Spinal cord (tissue), 10 donors: ENCODE measurements around the gene CASTOR1. TPM values are rescaled to one million over a fixed set of nuclear protein-coding genes. Genes with fewer than 3 reads are reported as not detected.

Experiments
- DNase-seq, 6 donors: peaks; one replicate each; pipeline versions ENCODE4 v3.0.0 to v3.0.0-alpha.2; 2013 to 2015; ENCODE audit warnings: low spot score in 6 of 6, low read depth in 4 of 6
- H3K27ac ChIP-seq: one replicate; pipeline ENCODE4 v1.5.1; 2013; ENCODE audit warnings: low read depth, low read length, control low read depth
- H3K27me3 ChIP-seq: one replicate; pipeline ENCODE4 v1.6.1; 2013; ENCODE audit warnings: low read length; ENCODE audit not compliant: control insufficient read depth, insufficient read depth
- H3K36me3 ChIP-seq: one replicate; pipeline ENCODE4 v1.6.1; 2013; ENCODE audit warnings: low read length; ENCODE audit not compliant: control insufficient read depth, insufficient read depth
- H3K4me1 ChIP-seq: one replicate; pipeline ENCODE4 v1.6.1; 2013; ENCODE audit warnings: low read length; ENCODE audit not compliant: control insufficient read depth, insufficient read depth
- H3K4me3 ChIP-seq: one replicate; pipeline ENCODE4 v1.5.1; 2013; ENCODE audit warnings: low read depth, low read length, control low read depth
- H3K9me3 ChIP-seq: one replicate; pipeline ENCODE4 v1.6.1; 2013; ENCODE audit warnings: low read length; ENCODE audit not compliant: control insufficient read depth, insufficient read depth
- WGBS: methylation state at CpG from one replicate; pipeline ENCODE4 v1.1.5; 2013; ENCODE audit warnings: missing lambda C conversion rate; ENCODE audit not compliant: insufficient coverage; 5-methylcytosine and 5-hydroxymethylcytosine counted together
- polyA plus RNA-seq, 2 donors: library from polyadenylated mRNA; unstranded; fragments of 120-200 nt; gene quantifications; one replicate each; pipeline ENCODE4 v1.2.1, GENCODE V29; 2013; ENCODE audit not compliant: insufficient read length in 2 of 2
- total RNA-seq, 2 donors: library from RNA; depleted of rRNA in 1 of 2; stranded (reverse); fragments of 120-200 nt in 1 of 2; fragments of >200 nt in 1 of 2; gene quantifications; one replicate each; pipeline versions ENCODE4 v1.2.3 to v1.2.4, GENCODE V29; 2013 to 2014
- donor health status: healthy.

Gene CASTOR1
- total and polyA plus RNA-seq, 4 donors, result 6.6 to 34.9 (median 13.9) TPM

GRCh38 chr22:30332551-30332950, 43.2 kb upstream of the CASTOR1 start:
- 79% methylated on average over 2 of the region's 5 CpGs for WGBS

GRCh38 chr22:30328466-30329049, 39.3 kb upstream of the CASTOR1 start:
- no peak for DNase-seq
- Histone ChIP-seq H3K27ac (no peak overlapping the region), H3K27me3 (no peaks in the 10 kb centered on the region), H3K36me3 (peaks cover 32% of the 10 kb centered on the region), H3K4me3 (no peak overlapping the region), H3K9me3 (no peaks in the 10 kb centered on the region), H3K4me1 (peaks cover 36% of the 10 kb centered on the region)
- 83% methylated on average over 1 of the region's 3 CpGs for WGBS

More at GRCh38 chr22:30332551-30332950, 43.2 kb upstream of the CASTOR1 start:
- H3K36me3 ChIP-seq, result peaks cover 67% of the 10 kb centered on the region
- no peak overlapping the region for H3K4me3 ChIP-seq
- H3K9me3 ChIP-seq, result no peaks in the 10 kb centered on the region
- peak in 1 of 6 donors; percentile 40 for DNase-seq
- peaks cover 17% of the 10 kb centered on the region for H3K4me1 ChIP-seq
- H3K27me3 ChIP-seq, result no peaks in the 10 kb centered on the region
- no peak overlapping the region for H3K27ac ChIP-seq

GRCh38 chr22:30327864-30328345, 38.6 kb upstream of the CASTOR1 start:
- 53% methylated on average over 2 of the region's 5 CpGs for WGBS
- Histone ChIP-seq H3K4me3 (no peak overlapping the region), H3K27me3 (no peaks in the 10 kb centered on the region), H3K4me1 (peaks cover 33% of the 10 kb centered on the region), H3K36me3 (peaks cover 27% of the 10 kb centered on the region), H3K9me3 (no peaks in the 10 kb centered on the region), H3K27ac (no peak overlapping the region)
- no peak for DNase-seq

GRCh38 chr22:30326706-30327362, 37.5 kb upstream of the CASTOR1 start, which contains the start of gene TBC1D10A:
TBC1D10A (minus strand) TSS chr22:30326941; CDS start chr22:30326881, 60 bp downstream.
- peaks cover 28% of the 10 kb centered on the region for H3K4me1 ChIP-seq
- WGBS, result 0% methylated on average over 69 of the region's 69 CpGs
- peaks cover 20% of the 10 kb centered on the region for H3K36me3 ChIP-seq
- no peaks in the 10 kb centered on the region for H3K27me3 ChIP-seq
- DNase-seq, result peak in 5 of 6 donors; percentile 75 to 97 (median 87)
- peak within 1 kb of the TSS; percentile 64 for H3K27ac ChIP-seq
- H3K4me3 ChIP-seq, result peak within 1 kb of the TSS; percentile 58
- no peaks in the 10 kb centered on the region for H3K9me3 ChIP-seq

GRCh38 chr22:30326255-30326705, 37.0 kb upstream of the CASTOR1 start:
- DNase-seq, result no peak
- Histone ChIP-seq H3K4me3 (peak overlapping the region; percentile 58), H3K27ac (peak overlapping the region; percentile 64), H3K4me1 (peaks cover 31% of the 10 kb centered on the region), H3K36me3 (peaks cover 15% of the 10 kb centered on the region), H3K9me3 (no peaks in the 10 kb centered on the region), H3K27me3 (no peaks in the 10 kb centered on the region)
- WGBS, result under 1% methylated on average over 29 of the region's 34 CpGs

GRCh38 chr22:30325724-30326254, 36.5 kb upstream of the CASTOR1 start:
- Histone ChIP-seq H3K4me1 (peaks cover 32% of the 10 kb centered on the region), H3K27ac (no peak overlapping the region), H3K9me3 (no peaks in the 10 kb centered on the region), H3K4me3 (peak overlapping the region; percentile 58), H3K27me3 (no peaks in the 10 kb centered on the region), H3K36me3 (peaks cover 10% of the 10 kb centered on the region)
- DNase-seq, result no peak
- WGBS, result 41% methylated on average over 10 of the region's 14 CpGs

- Histone ChIP-seq H3K9me3 (no peaks in the 10 kb centered on the region), H3K4me3 (peak overlapping the region; percentile 58), H3K4me1 (peaks cover 32% of the 10 kb centered on the region), H3K27ac (no peak overlapping the region), H3K36me3 (peaks cover 5% of the 10 kb centered on the region), H3K27me3 (no peaks in the 10 kb centered on the region)
- 87% methylated on average over 4 of the region's 5 CpGs for WGBS
- DNase-seq, result no peak
These were observed 35.9 kb upstream of the CASTOR1 start for GRCh38 chr22:30325065-30325720.

GRCh38 chr22:30324014-30324730, 34.9 kb upstream of the CASTOR1 start:
- H3K36me3 ChIP-seq, result no peaks in the 10 kb centered on the region
- H3K4me3 ChIP-seq, result no peak overlapping the region
- H3K27ac ChIP-seq, result no peak overlapping the region
- no peaks in the 10 kb centered on the region for H3K27me3 ChIP-seq
- DNase-seq, result no peak
- H3K4me1 ChIP-seq, result peaks cover 32% of the 10 kb centered on the region
- no peaks in the 10 kb centered on the region for H3K9me3 ChIP-seq
- WGBS, result 81% methylated on average over 3 of the region's 8 CpGs

- no peaks in the 10 kb centered on the region for H3K27me3 ChIP-seq
- DNase-seq, result no peak
- peaks cover 32% of the 10 kb centered on the region for H3K4me1 ChIP-seq
- no peak overlapping the region for H3K4me3 ChIP-seq
- no peak overlapping the region for H3K27ac ChIP-seq
- no peaks in the 10 kb centered on the region for H3K9me3 ChIP-seq
- whole genome bisulfite sequencing, result 88% methylated on average over 1 of the region's 3 CpGs
- peaks cover 3% of the 10 kb centered on the region for H3K36me3 ChIP-seq
These were observed 33.9 kb upstream of the CASTOR1 start for GRCh38 chr22:30323246-30323645.
